OCI-LY7 (cell line): ENCODE measurements around the gene SND1. TPM values are rescaled to one million over a fixed set of nuclear protein-coding genes. Genes with fewer than 3 reads are reported as not detected.

Experiments used
- BruUV-seq: library from RNA; stranded (reverse); fragments of 400-500 nt; replicated peaks from 2 replicates; lab custom pipeline; 2021; lab: Mats Ljungman, UMichigan
- CTCF ChIA-PET: fragments of 300-600 bp; sonication (Branson Sonifier 250); formaldehyde crosslinking; loops from one replicate; lab custom pipeline; 2022; ENCODE audit warnings: antibody characterized with exemption; ENCODE audit not compliant: unreplicated experiment; lab: Charles Lee
- POLR2A ChIA-PET: fragments of 300-600 bp; sonication (Branson Sonifier 250); formaldehyde crosslinking; loops from one replicate; lab custom pipeline; 2022; ENCODE audit warnings: antibody characterized with exemption; lab: Charles Lee
- DNase-seq: peaks from one replicate; pipeline ENCODE4 v3.0.0-alpha.2; 2015; ENCODE audit warnings: low spot score
- H2AFZ ChIP-seq: fragments of 200-600 bp; sonication (generic), shearing (Covaris generic); 2 replicates; pipeline ENCODE4 v1.6.1; 2014; ENCODE audit warnings: mild to moderate bottlenecking, antibody characterized with exemption, low read length, moderate library complexity
- H3K27ac ChIP-seq: fragments of 200-600 bp; sonication (generic); 2 replicates; pipeline ENCODE4 v1.5.1; 2014; ENCODE audit warnings: mixed run types, low read depth, mild to moderate bottlenecking, moderate library complexity, low read length, inconsistent platforms; ENCODE audit not compliant: poor library complexity, severe bottlenecking
- H3K36me3 ChIP-seq: fragments of 200-600 bp; sonication (generic); 2 replicates; pipeline ENCODE4 v1.6.1; 2014; ENCODE audit warnings: mild to moderate bottlenecking, antibody characterized with exemption, low read length, moderate library complexity, mixed read lengths; ENCODE audit not compliant: insufficient read depth
- H3K4me1 ChIP-seq: fragments of 200-600 bp; sonication (generic); 2 replicates; pipeline ENCODE4 v1.5.1; 2014; ENCODE audit warnings: mild to moderate bottlenecking, low read length; ENCODE audit not compliant: insufficient read depth, poor library complexity, severe bottlenecking
- H3K4me2 ChIP-seq: fragments of 200-600 bp; sonication (generic); 2 replicates; pipeline ENCODE4 v1.6.1; 2014; ENCODE audit warnings: mild to moderate bottlenecking, low read length
- H3K4me3 ChIP-seq: fragments of 200-600 bp; sonication (generic); 2 replicates; pipeline ENCODE4 v1.5.1; 2014; ENCODE audit warnings: mild to moderate bottlenecking, low read depth, low read length; ENCODE audit not compliant: poor library complexity, severe bottlenecking
- H3K79me2 ChIP-seq: fragments of 200-600 bp; sonication (generic); 2 replicates; pipeline ENCODE4 v1.6.1; 2016; ENCODE audit warnings: low read depth, mild to moderate bottlenecking, low read length, moderate library complexity, mixed read lengths; ENCODE audit not compliant: insufficient read depth
- H3K9me2 ChIP-seq: fragments of 200-600 bp; sonication (generic); 2 replicates; pipeline ENCODE4 v1.6.1; 2016; ENCODE audit warnings: mild to moderate bottlenecking, low read length, mixed read lengths; ENCODE audit not compliant: insufficient read depth
- H3K9me3 ChIP-seq: fragments of 200-600 bp; sonication (generic); 2 replicates; pipeline ENCODE4 v1.6.1; 2014; ENCODE audit warnings: mild to moderate bottlenecking, mixed run types, low read length, mixed read lengths
- H4K20me1 ChIP-seq: fragments of 200-600 bp; sonication (generic); 2 replicates; pipeline ENCODE4 v1.6.1; 2014; ENCODE audit warnings: mild to moderate bottlenecking, antibody characterized with exemption, low read length, moderate library complexity, mixed read lengths; ENCODE audit not compliant: insufficient read depth
- EZH2phosphoT487 ChIP-seq: fragments of 200-600 bp; sonication (generic); IDR thresholded peaks from 2 replicates; pipeline ENCODE4 v1.6.1; 2018; ENCODE audit warnings: low read depth, borderline replicate concordance, mild to moderate bottlenecking, mixed run types, antibody characterized with exemption, low read length, moderate library complexity, mixed read lengths
- intact Hi-C: fragments of 100-400 bp; cut with micrococcal nuclease; formaldehyde crosslinking; loops from one replicate; pipeline ENCODE4 v1.10.0; 2022; ENCODE audit not compliant: unreplicated experiment
- total RNA-seq, 2 experiments: library from RNA; depleted of rRNA in 1 of 2; stranded (reverse); fragments of >200 nt in 1 of 2; shearing (Covaris generic) in 1 of 2; gene quantifications; 2 replicates each; pipeline ENCODE4 v1.2.3, GENCODE V29; 2014 to 2022
- TF ChIP-seq, protein P1 (sequence below): fragments of 200-600 bp; sonication (generic); conservative IDR thresholded peaks from 2 replicates; pipeline ENCODE4 v1.5.1; 2014; ENCODE audit warnings: mild to moderate bottlenecking, antibody characterized with exemption, low read length, moderate library complexity, mixed read lengths

Gene SND1
- total RNA-seq, 2 experiments from 2014 or later, result 111 to 221 TPM

DNA sequence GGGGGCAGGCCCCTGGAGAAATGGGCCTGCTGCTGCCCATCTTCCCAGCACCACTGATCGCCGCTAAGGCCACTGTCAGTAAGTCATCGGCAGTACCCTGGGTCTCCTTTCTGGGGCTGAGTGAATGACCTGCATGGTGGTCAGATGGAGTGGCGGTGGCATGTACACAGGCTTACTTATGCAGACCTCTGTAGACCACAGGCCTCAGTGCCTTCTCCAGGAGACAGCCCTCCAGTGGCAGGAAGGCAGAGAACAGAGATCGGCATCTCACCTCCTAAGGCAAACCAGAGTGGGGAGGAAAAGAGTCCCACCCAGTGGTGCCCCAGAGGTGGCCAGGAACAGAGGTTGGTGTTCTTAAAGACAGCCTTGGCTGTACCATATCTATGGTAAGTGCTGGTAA is 402.0 kb downstream of the SND1 start:
- no TSS peak for BruUV-seq
- ChIA-PET CTCF (no interaction called here), POLR2A (no interaction called here)
- intact Hi-C loops, result no loop called here
- Histone ChIP-seq H3K36me3 (no peaks in the 10 kb centered on the region; the same call in 1 of the 2 replicates), H4K20me1 (no peaks in the 10 kb centered on the region), H2AFZ (no peak overlapping the region), H3K4me2 (no peak overlapping the region), H3K4me3 (no peak overlapping the region), H3K27ac (no peak overlapping the region), H3K79me2 (no peaks in the 10 kb centered on the region), H3K9me3 (no peaks in the 10 kb centered on the region), H3K4me1 (peaks cover 7% of the 10 kb centered on the region), H3K9me2 (no peaks in the 10 kb centered on the region)
- DNase-seq, result no peak
- TF ChIP-seq, protein P1, sequence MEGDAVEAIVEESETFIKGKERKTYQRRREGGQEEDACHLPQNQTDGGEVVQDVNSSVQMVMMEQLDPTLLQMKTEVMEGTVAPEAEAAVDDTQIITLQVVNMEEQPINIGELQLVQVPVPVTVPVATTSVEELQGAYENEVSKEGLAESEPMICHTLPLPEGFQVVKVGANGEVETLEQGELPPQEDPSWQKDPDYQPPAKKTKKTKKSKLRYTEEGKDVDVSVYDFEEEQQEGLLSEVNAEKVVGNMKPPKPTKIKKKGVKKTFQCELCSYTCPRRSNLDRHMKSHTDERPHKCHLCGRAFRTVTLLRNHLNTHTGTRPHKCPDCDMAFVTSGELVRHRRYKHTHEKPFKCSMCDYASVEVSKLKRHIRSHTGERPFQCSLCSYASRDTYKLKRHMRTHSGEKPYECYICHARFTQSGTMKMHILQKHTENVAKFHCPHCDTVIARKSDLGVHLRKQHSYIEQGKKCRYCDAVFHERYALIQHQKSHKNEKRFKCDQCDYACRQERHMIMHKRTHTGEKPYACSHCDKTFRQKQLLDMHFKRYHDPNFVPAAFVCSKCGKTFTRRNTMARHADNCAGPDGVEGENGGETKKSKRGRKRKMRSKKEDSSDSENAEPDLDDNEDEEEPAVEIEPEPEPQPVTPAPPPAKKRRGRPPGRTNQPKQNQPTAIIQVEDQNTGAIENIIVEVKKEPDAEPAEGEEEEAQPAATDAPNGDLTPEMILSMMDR, result no peak
- no peak for TF ChIP-seq EZH2phosphoT487

DNA sequence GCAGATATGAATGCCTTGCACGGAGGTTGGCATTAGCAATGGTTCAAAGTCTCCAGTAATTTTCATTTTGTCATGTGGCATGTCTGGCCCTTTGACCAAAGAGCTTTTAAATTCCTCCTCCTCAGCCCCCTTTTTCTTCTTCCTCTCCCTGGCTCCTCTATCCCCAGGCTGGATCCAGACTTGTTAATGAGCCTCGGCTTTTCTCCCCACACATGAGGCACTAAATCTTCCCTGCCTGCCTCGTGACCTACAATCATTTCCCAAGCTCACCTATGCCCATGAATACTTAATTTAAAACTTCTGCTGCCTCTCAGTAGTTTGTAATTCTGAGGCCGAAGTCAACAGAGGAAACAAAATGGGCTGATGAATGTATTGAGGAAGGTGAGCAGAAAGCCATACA is 402.5 kb downstream of the SND1 start:
- Histone ChIP-seq H3K79me2 (no peaks in the 10 kb centered on the region), H3K27ac (no peak overlapping the region), H2AFZ (no peak overlapping the region), H3K4me3 (no peak overlapping the region), H4K20me1 (no peaks in the 10 kb centered on the region), H3K9me3 (no peaks in the 10 kb centered on the region), H3K4me1 (peaks cover 7% of the 10 kb centered on the region), H3K9me2 (no peaks in the 10 kb centered on the region), H3K4me2 (no peak overlapping the region), H3K36me3 (no peaks in the 10 kb centered on the region; the same call in 1 of the 2 replicates)
- CTCF ChIA-PET, result no interaction called here
- intact Hi-C loops, result no loop called here
- POLR2A ChIA-PET, result interaction anchor here (2.4 kb wide), 1 partner anchor 20 kb away, joined by 6 read pairs; no protein-coding TSS in a partner anchor
- DNase-seq, result no peak
- BruUV-seq, result no TSS peak
- TF ChIP-seq, protein P1, result no peak
- no peak for TF ChIP-seq EZH2phosphoT487

DNA sequence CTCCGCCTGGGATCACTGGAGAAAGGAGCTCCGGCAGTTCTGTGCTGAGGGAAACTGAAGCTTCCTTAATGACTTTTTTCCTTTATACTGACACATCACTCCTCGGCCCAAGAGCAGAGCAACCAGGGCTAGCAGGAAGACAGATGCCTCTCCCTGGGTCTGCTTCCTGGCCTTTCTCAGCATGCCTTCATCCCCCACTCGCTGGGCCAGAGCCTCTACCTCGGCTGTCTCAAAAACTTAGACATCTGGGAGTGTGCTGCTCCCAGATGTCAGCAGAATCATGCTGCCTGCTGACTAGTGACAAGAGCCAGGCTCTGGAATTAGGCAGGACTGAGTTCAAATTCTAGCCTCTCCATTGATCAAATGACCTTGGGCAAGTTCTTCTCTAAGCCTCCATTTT is 403.6 kb downstream of the SND1 start:
- ChIA-PET CTCF (interaction anchor here (0.5 kb wide), 1 partner anchor 346 kb away, joined by 3 read pairs; no protein-coding TSS in a partner anchor), POLR2A (interaction anchor here (0.6 to 2.4 kb wide), 3 partner anchors 11 to 21 kb away, joined by 3 to 6 read pairs (median 4); no protein-coding TSS in a partner anchor)
- intact Hi-C loops, result no loop called here
- TF ChIP-seq, protein P1, result no peak
- TF ChIP-seq EZH2phosphoT487, result no peak
- no peak overlapping the region for H3K4me3 ChIP-seq
- no peaks in the 10 kb centered on the region for H3K9me3 ChIP-seq
- H3K79me2 ChIP-seq, result no peaks in the 10 kb centered on the region
- no peaks in the 10 kb centered on the region for H4K20me1 ChIP-seq
- H3K9me2 ChIP-seq, result no peaks in the 10 kb centered on the region
- H3K4me2 ChIP-seq, result no peak overlapping the region
- no peaks in the 10 kb centered on the region; the same call in 1 of the 2 replicates for H3K36me3 ChIP-seq
- H3K27ac ChIP-seq, result no peak overlapping the region
- peaks cover 7% of the 10 kb centered on the region for H3K4me1 ChIP-seq
- DNase-seq, result no peak
- no TSS peak for BruUV-seq
- H2AFZ ChIP-seq, result no peak overlapping the region
